ENCODE data around the gene IQCF2.
"Not testable (repeated sequence)": the region's sequence is repeated elsewhere in the genome, so short reads cannot be mapped to it uniquely, and the experiment has no call there.

The IQCF2 gene

DNA sequence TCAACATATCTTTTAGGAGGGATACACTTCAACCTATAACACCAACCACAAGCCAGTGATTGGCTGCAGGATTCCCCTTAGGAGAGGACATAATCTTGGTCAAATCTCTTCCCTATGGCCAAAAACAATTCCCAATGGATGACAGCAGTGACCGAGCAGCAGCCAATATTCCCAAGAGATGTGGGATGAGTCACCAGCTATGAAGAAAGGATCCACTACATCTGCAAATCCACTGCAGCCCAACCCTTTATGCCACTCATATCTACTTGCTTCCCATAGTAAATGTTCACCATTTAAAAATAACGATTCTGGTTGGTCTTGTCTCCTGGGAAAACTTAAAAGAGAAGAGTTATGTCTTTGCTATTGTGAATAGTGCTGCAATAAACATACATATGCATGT is 18.5 kb downstream of the IQCF2 start:
- DNase-seq, result no peak

DNA sequence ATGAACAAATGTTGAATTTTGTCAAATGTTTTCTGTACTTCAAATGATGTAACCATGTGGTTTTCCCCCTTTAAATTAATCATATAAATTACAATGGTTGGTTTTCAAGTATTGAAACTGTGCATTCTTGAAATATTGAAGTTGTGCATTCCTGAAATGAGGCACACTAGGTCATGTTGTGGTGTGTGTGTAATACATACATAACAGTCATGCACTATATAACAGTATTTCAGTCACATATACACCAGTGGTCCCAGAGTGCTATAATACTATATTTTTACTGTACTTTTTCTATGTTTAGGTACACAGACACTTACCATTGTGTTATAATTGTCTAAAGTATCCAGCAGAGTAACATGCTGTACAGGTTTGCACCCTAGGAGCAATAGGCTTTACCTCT is 25.0 kb downstream of the IQCF2 start:
- DNase-seq, result no peak

DNA sequence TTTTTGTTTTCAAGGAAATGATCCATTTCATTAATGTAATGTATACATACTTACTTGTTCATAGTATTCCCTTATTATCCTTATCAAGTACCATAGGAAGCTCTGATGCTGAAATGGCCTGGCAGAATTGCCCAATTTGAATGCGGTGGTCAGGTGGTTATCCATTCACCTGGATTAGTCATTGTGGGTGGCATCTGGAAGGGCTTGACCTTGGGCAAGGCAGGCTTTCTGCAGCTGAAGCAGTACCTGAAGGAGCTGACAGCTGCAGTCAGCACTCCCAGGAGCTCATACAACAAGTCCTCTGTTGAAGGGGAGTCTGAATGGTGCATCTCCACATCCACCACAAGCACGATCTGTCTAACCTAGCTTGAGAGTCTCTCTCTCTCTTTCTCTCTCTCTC is 26.2 kb downstream of the IQCF2 start:
- DNase-seq, result no peak

DNA sequence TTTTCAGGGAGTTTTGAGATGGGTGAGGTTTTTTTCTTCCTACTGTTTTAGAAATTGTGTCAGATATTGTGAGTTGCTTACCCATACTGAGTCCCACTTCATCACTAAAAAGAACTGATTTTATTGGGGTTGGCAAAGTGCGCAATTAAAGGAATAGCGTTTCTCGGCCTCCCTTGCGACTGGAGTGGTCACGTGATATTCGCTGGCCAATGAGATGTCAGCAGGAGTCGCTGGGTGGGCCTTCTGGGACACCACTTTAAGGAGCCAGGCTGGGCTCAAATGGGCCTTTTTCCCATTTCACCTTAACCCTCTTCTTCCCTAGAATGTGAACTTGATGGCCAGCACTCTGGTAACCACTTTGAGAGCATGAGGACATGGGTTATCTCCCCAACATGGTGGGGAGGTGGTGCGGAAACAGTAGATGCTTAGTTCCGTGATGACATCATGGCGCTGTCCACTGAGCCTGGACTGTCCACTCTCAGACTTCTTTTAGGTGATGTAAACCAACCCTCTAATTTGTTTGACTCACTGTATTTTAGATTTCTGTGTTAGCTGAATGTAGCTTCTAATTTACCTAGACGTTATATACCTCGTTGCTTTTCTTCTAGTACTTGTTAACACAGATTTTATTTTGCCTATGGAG is 27.2 kb downstream of the IQCF2 start:
- DNase-seq, result no peak

DNA sequence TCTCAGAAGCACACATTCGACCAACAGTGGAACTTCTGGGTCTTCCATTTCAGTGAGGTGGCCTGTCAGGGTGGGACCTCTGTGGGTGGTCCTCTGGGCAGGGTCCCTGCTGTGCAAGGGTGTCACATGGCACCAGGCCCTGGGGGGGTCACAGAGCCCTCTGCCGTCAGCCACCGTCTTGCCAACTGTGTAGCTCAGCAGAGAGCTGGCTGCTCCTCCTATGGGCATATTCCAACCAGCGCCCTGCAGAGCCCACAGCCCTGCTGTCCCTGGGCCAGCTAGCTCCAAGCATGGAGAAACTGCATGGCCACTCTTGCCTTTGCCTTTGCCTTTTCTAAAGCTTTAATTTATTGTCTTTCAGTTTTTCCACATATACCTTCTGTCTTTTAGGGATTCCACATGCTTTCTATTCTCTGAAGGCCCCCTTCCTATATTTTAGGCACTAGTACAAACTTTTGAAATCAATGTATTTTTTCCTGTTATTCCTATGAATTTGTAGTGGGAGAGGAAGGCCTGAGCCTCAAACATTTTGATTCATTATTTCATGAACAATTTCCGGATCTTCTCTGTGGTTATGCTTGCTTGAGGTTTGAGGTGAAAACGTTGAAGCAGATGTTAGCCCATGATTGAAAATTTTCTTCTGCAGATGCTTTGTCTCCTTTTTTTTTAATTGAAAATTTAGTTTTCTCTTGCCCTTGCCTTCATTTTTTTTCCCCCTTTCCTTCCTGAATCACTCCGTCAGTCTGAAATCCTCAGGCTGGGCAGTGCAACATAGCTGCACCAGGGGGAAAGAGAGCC is 30.0 kb downstream of the IQCF2 start:
- no peak for DNase-seq

DNA sequence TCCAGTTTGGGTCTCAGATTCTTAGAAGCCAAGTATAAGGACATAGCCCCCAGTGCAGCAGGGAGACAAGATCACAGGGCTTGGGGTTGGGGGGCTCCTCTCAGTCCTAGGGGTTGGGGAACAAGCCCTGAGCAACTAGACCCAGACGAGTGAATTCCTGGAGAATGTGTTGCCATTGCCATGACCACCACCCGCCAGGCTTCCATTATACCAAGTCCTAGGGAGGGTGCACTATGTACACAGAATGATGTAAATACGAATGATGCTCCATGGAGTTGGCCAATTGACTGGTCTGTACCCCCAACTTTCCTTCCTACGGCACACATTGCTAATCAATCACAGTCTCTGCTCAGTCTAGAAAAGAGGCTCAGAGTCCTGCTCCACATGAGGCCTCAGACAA is 33.0 kb downstream of the IQCF2 start:
- no peak for DNase-seq

DNA sequence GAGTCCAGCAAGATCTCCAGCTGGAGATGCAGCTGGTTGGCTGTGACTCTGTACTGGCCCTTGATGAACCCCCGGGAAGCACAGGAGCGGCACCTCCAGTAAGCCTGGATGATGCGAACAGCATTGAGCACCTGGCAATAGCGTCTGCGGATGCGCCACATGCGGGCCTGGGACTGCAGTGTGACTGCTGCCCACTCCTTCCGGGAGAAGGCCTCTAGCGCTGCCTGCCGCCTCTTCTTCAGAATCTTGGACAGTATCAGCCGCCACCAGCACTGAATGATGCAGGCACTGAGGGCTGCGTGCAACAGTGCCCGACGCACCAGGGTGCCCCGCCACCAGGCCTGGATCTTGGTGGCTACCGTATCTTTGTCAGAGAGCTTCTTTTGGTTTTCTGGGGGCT is 33.5 kb downstream of the IQCF2 start:
- no peak for DNase-seq

DNA sequence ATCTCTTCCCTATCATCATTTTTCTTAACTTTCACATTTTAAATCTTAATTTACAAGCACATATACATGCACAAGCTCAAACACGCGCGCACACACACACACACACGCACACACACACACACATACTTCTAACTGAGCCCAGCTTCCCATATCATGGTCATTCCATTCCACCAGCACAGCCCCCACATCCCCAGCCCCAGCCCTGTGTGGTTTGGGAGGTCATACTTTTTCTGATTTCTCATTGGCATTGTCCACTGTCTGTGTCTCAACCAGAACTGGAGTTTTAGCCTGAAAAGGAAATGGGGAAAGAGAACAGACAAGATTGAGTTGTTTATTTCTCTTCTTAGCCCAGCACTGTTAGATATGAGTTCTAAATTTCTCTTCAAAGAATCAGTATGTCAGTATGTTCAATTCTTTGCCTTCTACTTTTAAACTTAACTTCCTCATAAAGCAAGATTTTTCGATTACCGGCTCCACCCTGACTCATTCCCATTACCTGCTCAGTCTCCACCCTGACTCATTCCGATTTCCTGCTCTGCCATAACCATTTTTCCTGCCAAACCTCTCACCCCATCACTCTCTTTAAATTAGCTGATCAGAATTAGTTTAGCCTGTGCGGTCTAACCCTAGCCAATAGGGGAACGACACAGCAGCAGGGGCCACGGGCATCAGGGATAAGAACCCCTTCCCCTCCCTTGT is 35.3 kb downstream of the IQCF2 start:
- no peak for DNase-seq

DNA sequence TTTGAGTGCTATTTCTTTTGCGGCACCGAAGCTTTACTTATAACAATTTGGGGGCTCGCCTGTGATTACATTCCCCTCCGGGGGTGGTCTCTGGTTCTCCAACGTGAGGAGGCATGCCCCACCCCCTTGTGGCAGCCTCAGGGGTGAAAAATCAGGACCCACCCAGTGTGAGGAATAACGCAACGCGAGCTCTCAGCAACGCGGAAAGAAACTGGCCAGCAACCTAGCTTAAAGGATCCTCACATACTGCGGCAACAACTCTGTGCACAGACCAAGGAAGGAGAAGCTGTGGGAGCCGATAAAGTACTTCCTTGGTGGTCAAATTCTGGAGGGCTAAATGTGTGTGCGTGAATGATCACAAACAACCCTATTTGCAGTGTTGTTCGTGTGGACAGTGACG is 36.0 kb downstream of the IQCF2 start:
- no peak for DNase-seq

DNA sequence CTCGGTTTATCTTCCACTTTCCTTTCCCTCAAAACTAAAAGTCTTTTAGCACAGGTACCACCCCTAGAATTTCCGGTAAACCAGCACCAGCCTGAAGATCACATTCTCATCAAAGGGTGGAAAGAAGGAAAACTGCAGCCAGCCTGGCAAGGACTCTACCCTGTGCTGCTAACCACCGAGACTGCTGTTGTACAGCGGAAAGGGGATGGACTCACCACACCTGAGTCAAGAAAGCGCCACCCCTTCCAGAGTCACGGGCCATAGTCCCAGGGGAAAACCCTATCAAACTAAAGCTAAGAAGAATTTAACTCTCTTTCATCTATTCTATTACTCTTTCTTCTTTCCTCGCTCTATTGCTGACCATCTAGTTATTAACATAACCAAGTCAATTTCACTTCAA is 38.6 kb downstream of the IQCF2 start:
- not testable (repeated sequence) for DNase-seq

DNA sequence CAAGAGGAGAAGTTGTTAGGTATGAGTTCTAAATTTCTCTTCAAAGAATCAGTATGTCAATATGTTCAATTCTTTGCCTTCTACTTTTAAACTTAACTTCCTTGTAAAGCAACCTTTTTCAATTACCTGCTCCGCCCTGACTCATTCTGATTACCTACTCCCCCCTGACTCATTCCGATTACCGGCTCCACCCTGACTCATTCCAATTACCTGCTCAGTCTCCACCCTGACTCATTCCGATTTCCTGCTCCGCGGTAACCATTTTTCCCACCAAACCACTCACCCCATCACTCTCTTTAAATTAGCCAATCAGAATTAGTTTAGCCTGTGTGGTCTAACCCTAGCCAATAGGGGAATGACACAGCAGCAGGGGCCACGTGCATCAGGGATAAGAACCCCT is 40.9 kb downstream of the IQCF2 start:
- not testable (repeated sequence) for DNase-seq

DNA sequence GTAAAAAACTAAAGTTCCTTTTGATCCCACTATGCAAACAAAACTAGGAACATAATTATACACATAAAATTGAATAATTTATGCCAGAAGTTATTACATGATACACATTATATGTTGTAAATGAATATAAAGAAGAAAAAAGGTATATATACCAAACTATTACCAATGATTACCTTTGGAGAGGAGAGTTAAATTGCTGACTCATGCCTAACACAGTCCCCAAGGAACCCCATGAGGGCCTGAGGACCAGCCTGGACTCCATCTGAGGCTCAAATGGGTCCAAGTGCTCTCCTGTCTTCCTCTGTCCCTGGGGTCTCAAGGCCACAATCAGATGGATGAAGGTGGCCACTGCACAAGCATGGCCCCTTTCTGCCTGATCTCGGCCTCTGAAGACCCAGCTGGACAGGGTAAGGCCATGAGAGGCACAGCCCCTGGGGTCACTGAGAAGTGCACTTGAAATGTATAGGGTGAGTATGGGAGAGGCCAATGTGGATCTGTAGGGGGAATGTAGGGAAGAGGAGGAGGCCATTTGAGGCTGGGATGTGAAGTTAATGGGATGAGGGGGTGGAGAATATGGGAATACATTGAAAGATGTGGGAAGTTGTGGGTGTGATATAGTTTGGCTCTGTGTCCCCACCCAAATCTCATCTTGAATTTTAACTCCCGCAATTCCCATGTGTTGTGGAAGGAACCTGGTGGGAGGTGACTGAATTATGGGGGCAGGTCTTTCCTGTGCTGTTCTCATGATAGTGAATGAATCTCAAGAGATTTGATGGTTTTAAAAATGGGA is 42.8 kb downstream of the IQCF2 start:
- DNase-seq, result no peak

DNA sequence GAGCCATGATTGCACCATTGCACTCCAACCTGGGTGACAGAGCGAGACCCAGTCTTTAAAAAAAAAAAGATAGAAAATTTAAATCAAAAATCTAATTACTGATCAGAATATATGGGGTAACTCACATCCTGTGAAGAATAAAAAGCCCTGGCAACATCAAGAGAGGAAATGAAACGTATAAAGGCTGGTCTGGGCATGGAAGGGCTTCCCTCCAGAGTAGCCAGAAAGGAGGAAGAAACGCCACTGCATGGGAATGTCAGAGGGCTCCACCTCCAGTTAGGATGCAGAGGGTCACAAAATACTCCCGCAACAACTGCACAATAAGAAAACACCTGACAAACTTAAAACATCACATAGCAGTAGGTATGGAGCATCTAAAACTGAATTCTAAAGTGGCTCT is 46.6 kb downstream of the IQCF2 start:
- no peak for DNase-seq

Measured in NCI-H1092 treated with DMSO at 0.1 percent for 48 hours (cell line).